ENCODE results near the gene FBXL13. TPM values are rescaled to one million over a fixed set of nuclear protein-coding genes. Genes with fewer than 3 reads are reported as not detected.
"Not testable (repeated sequence)": the region's sequence is repeated elsewhere in the genome, so short reads cannot be mapped to it uniquely, and the experiment has no call there.

Gene FBXL13
- polyA plus RNA-seq, 1 donor from 2014 or later: 0.57 TPM

GRCh38 chr7:102902052-102902451 is 172.5 kb downstream of the FBXL13 start:
- H3K9ac ChIP-seq (ENCODE audit: low read length); H4K20me1 ChIP-seq (ENCODE audit: insufficient read depth); H3K9me2 ChIP-seq (ENCODE audit: insufficient read depth, low read length); H3F3A ChIP-seq (ENCODE audit: insufficient read depth, low read length, poor library complexity, severe bottlenecking); H2AFZ ChIP-seq (ENCODE audit: low read depth, low read length); H3K4me2 ChIP-seq (ENCODE audit: low read length); H3K9me3 ChIP-seq (ENCODE audit: low read length); H3K27me3 ChIP-seq (ENCODE audit: insufficient read depth, low read depth, low read length); H3K36me3 ChIP-seq (ENCODE audit: insufficient read depth, low read length); H3K79me2 ChIP-seq (replicated peaks; ENCODE audit: insufficient read depth, low read length); H3K27ac ChIP-seq (ENCODE audit: low read length); H3K4me3 ChIP-seq (ENCODE audit: low read length): not testable (repeated sequence)

- no peaks in the 10 kb centered on the region for H3K36me3 ChIP-seq (ENCODE audit: insufficient read depth, low read length)
- no peak for TF ChIP-seq REST (IDR thresholded peaks at IDR 0.05; ENCODE audit: borderline replicate concordance)
- TF ChIP-seq RAD21 (conservative IDR thresholded peaks at IDR 0.05): no peak
- TF ChIP-seq TAF1 (IDR thresholded peaks at IDR 0.05; ENCODE audit: low read depth): no peak
- TF ChIP-seq POLR2AphosphoS5 (IDR thresholded peaks at IDR 0.05): no peak
- no peak for TF ChIP-seq EP300 (conservative IDR thresholded peaks at IDR 0.05; ENCODE audit: poor library complexity, severe bottlenecking)
- no peak for TF ChIP-seq SMC3 (conservative IDR thresholded peaks at IDR 0.05; ENCODE audit: poor library complexity)
- no peak for TF ChIP-seq CTCF (IDR thresholded peaks at IDR 0.05; ENCODE audit: poor library complexity, severe bottlenecking)
- no peak for TF ChIP-seq EZH2 (IDR thresholded peaks at IDR 0.05; ENCODE audit: borderline replicate concordance, insufficient read depth, low read length, poor library complexity, severe bottlenecking)
- no peak for TF ChIP-seq MXI1 (conservative IDR thresholded peaks at IDR 0.05; ENCODE audit: poor library complexity, severe bottlenecking)
- H3K79me2 ChIP-seq (replicated peaks; ENCODE audit: insufficient read depth, low read length): no peaks in the 10 kb centered on the region
- H3K9ac ChIP-seq (ENCODE audit: low read length): no peak overlapping the region
- no peak overlapping the region for H2AFZ ChIP-seq (ENCODE audit: low read depth, low read length)
- no peaks in the 10 kb centered on the region for H3K27me3 ChIP-seq (ENCODE audit: insufficient read depth, low read depth, low read length)
- no peak overlapping the region for H3K4me2 ChIP-seq (ENCODE audit: low read length)
- no peak overlapping the region for H3K4me3 ChIP-seq (ENCODE audit: low read length)
- H3K9me3 ChIP-seq (ENCODE audit: low read length): no peaks in the 10 kb centered on the region
- H3K9me2 ChIP-seq (ENCODE audit: insufficient read depth, low read length): no peaks in the 10 kb centered on the region
- H4K20me1 ChIP-seq (ENCODE audit: insufficient read depth): no peaks in the 10 kb centered on the region
- H3F3A ChIP-seq (ENCODE audit: insufficient read depth, low read length, poor library complexity, severe bottlenecking): no peaks in the 10 kb centered on the region
- H3K27ac ChIP-seq (ENCODE audit: low read length): no peak overlapping the region
Measured at GRCh38 chr7:102898532-102898859, 176.1 kb downstream of the FBXL13 start.

- no peak overlapping the region for H3K4me3 ChIP-seq (ENCODE audit: low read length)
- no peak for TF ChIP-seq CTCF (IDR thresholded peaks at IDR 0.05; ENCODE audit: poor library complexity, severe bottlenecking)
- no peak for TF ChIP-seq EP300 (conservative IDR thresholded peaks at IDR 0.05; ENCODE audit: poor library complexity, severe bottlenecking)
- no peak for TF ChIP-seq POLR2AphosphoS5 (IDR thresholded peaks at IDR 0.05)
- TF ChIP-seq TAF1 (IDR thresholded peaks at IDR 0.05; ENCODE audit: low read depth): no peak
- TF ChIP-seq SMC3 (conservative IDR thresholded peaks at IDR 0.05; ENCODE audit: poor library complexity): no peak
- no peak for TF ChIP-seq EZH2 (IDR thresholded peaks at IDR 0.05; ENCODE audit: borderline replicate concordance, insufficient read depth, low read length, poor library complexity, severe bottlenecking)
- H3F3A ChIP-seq (ENCODE audit: insufficient read depth, low read length, poor library complexity, severe bottlenecking): no peaks in the 10 kb centered on the region
- H3K36me3 ChIP-seq (ENCODE audit: insufficient read depth, low read length): no peaks in the 10 kb centered on the region
- H3K9me3 ChIP-seq (ENCODE audit: low read length): no peaks in the 10 kb centered on the region
- H3K27me3 ChIP-seq (ENCODE audit: insufficient read depth, low read depth, low read length): no peaks in the 10 kb centered on the region
- H3K4me2 ChIP-seq (ENCODE audit: low read length): no peak overlapping the region
- no peaks in the 10 kb centered on the region for H4K20me1 ChIP-seq (ENCODE audit: insufficient read depth)
- H3K79me2 ChIP-seq (replicated peaks; ENCODE audit: insufficient read depth, low read length): no peaks in the 10 kb centered on the region
- H3K27ac ChIP-seq (ENCODE audit: low read length): no peak overlapping the region
- H3K9me2 ChIP-seq (ENCODE audit: insufficient read depth, low read length): no peaks in the 10 kb centered on the region
- no peak overlapping the region for H3K9ac ChIP-seq (ENCODE audit: low read length)
- H2AFZ ChIP-seq (ENCODE audit: low read depth, low read length): no peak overlapping the region
Measured at GRCh38 chr7:102897856-102898531, 176.6 kb downstream of the FBXL13 start.

All from neural cell (in vitro differentiated cells).